ENCODE measurements around the gene ZNF512B. TPM values are rescaled to one million over a fixed set of nuclear protein-coding genes. Genes with fewer than 3 reads are reported as not detected.
A peak's percentile ranks its signal among the peaks of the same experiment; 100 is the strongest.

ZNF512B gene
- total RNA-seq, 1 experiment from 2014 or later = 10.3 TPM

DNA sequence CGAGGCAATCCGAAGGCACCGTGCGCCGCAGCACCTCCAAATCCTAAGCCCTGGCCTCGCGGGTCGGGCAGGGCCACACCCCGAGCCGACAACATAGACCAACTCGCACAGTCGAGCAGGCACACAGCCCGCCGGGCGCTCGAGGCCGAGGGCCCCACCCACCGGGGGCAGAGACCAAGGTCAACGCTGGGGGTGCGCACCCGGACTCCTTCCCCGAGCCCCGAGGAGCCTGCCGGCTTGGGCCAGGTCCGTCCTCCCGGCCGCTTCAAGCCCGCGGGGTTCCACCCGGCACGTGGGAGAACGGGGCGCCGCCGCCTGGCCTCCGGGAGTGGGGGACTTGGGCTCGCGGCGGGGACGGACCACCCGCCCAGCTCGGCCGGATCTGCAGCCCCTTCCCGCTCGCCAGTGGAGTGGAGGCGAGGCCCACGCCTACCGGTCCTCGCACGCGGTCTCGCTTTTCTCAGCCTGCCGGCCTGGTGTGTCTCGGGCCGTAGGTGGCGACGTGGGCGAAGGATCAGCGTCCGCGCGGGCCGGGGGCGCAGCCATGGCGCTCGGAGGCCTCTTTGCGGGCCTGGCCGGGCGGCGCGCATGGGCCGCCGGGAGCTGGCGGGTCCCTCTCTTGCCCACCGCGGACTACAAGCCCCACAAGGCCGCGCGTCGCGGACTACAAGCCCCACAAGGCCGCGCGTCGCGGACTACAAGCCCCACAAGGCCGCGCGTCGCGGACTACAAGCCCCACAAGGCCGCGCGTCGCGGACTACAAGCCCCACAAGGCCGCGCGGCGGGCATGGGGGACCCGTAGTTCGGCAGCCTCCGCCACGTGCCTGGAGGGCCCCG lies 13.7 kb downstream of the ZNF512B start, which contains the start of gene UCKL1 (continued):
- TF ChIP-seq EZH2phosphoT487 (IDR thresholded peaks at IDR 0.05; ENCODE audit: borderline replicate concordance) (no peak), ELF1 (IDR thresholded peaks at IDR 0.05; ENCODE audit: borderline replicate concordance, low read depth) (no peak), SRF (IDR thresholded peaks at IDR 0.05; ENCODE audit: low read depth) (no peak), JUND (IDR thresholded peaks at IDR 0.05) (no peak), RAD21 (IDR thresholded peaks at IDR 0.05; ENCODE audit: low read depth) (no peak), FOSL1 (IDR thresholded peaks at IDR 0.05; ENCODE audit: low read depth) (no peak)
- TF ChIP-seq, protein P1, sequence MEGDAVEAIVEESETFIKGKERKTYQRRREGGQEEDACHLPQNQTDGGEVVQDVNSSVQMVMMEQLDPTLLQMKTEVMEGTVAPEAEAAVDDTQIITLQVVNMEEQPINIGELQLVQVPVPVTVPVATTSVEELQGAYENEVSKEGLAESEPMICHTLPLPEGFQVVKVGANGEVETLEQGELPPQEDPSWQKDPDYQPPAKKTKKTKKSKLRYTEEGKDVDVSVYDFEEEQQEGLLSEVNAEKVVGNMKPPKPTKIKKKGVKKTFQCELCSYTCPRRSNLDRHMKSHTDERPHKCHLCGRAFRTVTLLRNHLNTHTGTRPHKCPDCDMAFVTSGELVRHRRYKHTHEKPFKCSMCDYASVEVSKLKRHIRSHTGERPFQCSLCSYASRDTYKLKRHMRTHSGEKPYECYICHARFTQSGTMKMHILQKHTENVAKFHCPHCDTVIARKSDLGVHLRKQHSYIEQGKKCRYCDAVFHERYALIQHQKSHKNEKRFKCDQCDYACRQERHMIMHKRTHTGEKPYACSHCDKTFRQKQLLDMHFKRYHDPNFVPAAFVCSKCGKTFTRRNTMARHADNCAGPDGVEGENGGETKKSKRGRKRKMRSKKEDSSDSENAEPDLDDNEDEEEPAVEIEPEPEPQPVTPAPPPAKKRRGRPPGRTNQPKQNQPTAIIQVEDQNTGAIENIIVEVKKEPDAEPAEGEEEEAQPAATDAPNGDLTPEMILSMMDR (IDR thresholded peaks at IDR 0.05 in 2 of 3, conservative IDR thresholded peaks at IDR 0.05 in 1 of 3; ENCODE audit: borderline replicate concordance in 1 of 3, insufficient read depth in 1 of 3, low read depth in 2 of 3, low read length in 2 of 3) = no peak
- TF ChIP-seq, protein P2, sequence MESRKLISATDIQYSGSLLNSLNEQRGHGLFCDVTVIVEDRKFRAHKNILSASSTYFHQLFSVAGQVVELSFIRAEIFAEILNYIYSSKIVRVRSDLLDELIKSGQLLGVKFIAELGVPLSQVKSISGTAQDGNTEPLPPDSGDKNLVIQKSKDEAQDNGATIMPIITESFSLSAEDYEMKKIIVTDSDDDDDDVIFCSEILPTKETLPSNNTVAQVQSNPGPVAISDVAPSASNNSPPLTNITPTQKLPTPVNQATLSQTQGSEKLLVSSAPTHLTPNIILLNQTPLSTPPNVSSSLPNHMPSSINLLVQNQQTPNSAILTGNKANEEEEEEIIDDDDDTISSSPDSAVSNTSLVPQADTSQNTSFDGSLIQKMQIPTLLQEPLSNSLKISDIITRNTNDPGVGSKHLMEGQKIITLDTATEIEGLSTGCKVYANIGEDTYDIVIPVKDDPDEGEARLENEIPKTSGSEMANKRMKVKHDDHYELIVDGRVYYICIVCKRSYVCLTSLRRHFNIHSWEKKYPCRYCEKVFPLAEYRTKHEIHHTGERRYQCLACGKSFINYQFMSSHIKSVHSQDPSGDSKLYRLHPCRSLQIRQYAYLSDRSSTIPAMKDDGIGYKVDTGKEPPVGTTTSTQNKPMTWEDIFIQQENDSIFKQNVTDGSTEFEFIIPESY (IDR thresholded peaks at IDR 0.05; ENCODE audit: extremely low read depth, insufficient replicate concordance, low read length) = peak; percentile 78

Data from HCT116 (cell line).